GM18508 (cell line): ENCODE measurements around the gene SOX3.

Experiments used
- ATAC-seq: cut with Tn5 transposase; IDR thresholded peaks from one replicate; pipeline ENCODE4 v1.9.1; 2021; ENCODE audit warnings: moderate number of reproducible peaks; ENCODE audit not compliant: insufficient read depth, unreplicated experiment

The SOX3 gene

GRCh38 chrX:140501321-140501720 is 3.5 kb downstream of the SOX3 start:
- ATAC-seq = no peak

GRCh38 chrX:140500441-140500840 is 4.4 kb downstream of the SOX3 start:
- ATAC-seq = no peak

- no peak for ATAC-seq
These were observed 9.1 kb downstream of the SOX3 start for GRCh38 chrX:140495739-140496138.

- ATAC-seq = no peak
These were observed 12.5 kb downstream of the SOX3 start for GRCh38 chrX:140492066-140492994.

- ATAC-seq = no peak
These were observed 24.1 kb downstream of the SOX3 start for GRCh38 chrX:140480765-140481164.

GRCh38 chrX:140477987-140478386 is 26.9 kb downstream of the SOX3 start:
- no peak for ATAC-seq

GRCh38 chrX:140475025-140475424 is 29.8 kb downstream of the SOX3 start:
- no peak for ATAC-seq

- no peak for ATAC-seq
These were observed 37.7 kb downstream of the SOX3 start for GRCh38 chrX:140467211-140467610.
